Measurements from ENCODE around the gene NOL3.

The NOL3 gene

GRCh38 chr16:67190041-67190440 is 19.7 kb downstream of the NOL3 start, which contains the start of gene EXOC3L1:
Gene EXOC3L1, minus strand, starts transcription at chr16:67190136. Its CDS starts 460 bp downstream, at chr16:67189676.
- DNase-seq (ENCODE audit: low spot score) = no peak

GRCh38 chr16:67190448-67191399 is 20.4 kb downstream of the NOL3 start:
- no peak for DNase-seq (ENCODE audit: low spot score)

- DNase-seq (ENCODE audit: low spot score) = no peak
Measured at GRCh38 chr16:67191411-67191994, 21.2 kb downstream of the NOL3 start.

GRCh38 chr16:67191995-67192681 is 21.8 kb downstream of the NOL3 start, which contains the start of gene E2F4:
Gene E2F4, plus strand, starts transcription at chr16:67192155. Its CDS starts 73 bp downstream, at chr16:67192228.
- peak; percentile 94 for DNase-seq (ENCODE audit: low spot score)

- DNase-seq (ENCODE audit: low spot score) = peak; percentile 38
Measured at GRCh38 chr16:67192781-67193361, 22.5 kb downstream of the NOL3 start.

GRCh38 chr16:67193536-67193935 is 23.2 kb downstream of the NOL3 start:
- no peak for DNase-seq (ENCODE audit: low spot score)

- no peak for DNase-seq (ENCODE audit: low spot score)
Measured at GRCh38 chr16:67194260-67194659, 23.9 kb downstream of the NOL3 start.

- no peak for DNase-seq (ENCODE audit: low spot score)
Measured at GRCh38 chr16:67195676-67196075, 25.3 kb downstream of the NOL3 start.

- DNase-seq (ENCODE audit: low spot score) = no peak
Measured at GRCh38 chr16:67196881-67197280, 26.5 kb downstream of the NOL3 start.

GRCh38 chr16:67197704-67198103 is 27.4 kb downstream of the NOL3 start:
- DNase-seq (ENCODE audit: low spot score) = no peak

- no peak for DNase-seq (ENCODE audit: low spot score)
Measured at GRCh38 chr16:67198238-67198734, 27.9 kb downstream of the NOL3 start.

- DNase-seq (ENCODE audit: low spot score) = no peak
Measured at GRCh38 chr16:67199011-67199807, 28.9 kb downstream of the NOL3 start, which contains the start of gene ELMO3. Gene ELMO3, plus strand, starts transcription at chr16:67199131. Its CDS starts 196 bp downstream, at chr16:67199327.

GRCh38 chr16:67199808-67200198 is 29.5 kb downstream of the NOL3 start:
- DNase-seq (ENCODE audit: low spot score) = no peak

- no peak for DNase-seq (ENCODE audit: low spot score)
Measured at GRCh38 chr16:67200491-67200890, 30.2 kb downstream of the NOL3 start.

- DNase-seq (ENCODE audit: low spot score) = no peak
Measured at GRCh38 chr16:67201411-67202345, 31.3 kb downstream of the NOL3 start.

- no peak for DNase-seq (ENCODE audit: low spot score)
Measured at GRCh38 chr16:67202426-67202825, 32.1 kb downstream of the NOL3 start.

GRCh38 chr16:67202956-67203493 is 32.7 kb downstream of the NOL3 start:
- no peak for DNase-seq (ENCODE audit: low spot score)

- DNase-seq (ENCODE audit: low spot score) = no peak
Measured at GRCh38 chr16:67204076-67204475, 33.7 kb downstream of the NOL3 start.

- no peak for DNase-seq (ENCODE audit: low spot score)
Measured at GRCh38 chr16:67206129-67206837, 35.9 kb downstream of the NOL3 start.
